ENCODE data around the gene CDK5R2. TPM values are rescaled to one million over a fixed set of nuclear protein-coding genes. Genes with fewer than 3 reads are reported as not detected.

The CDK5R2 gene
- total and polyA plus RNA-seq, 2 of the 13 experiments (the other 11 are each of a cell fraction or from before 2014, with no cell fraction given), result not detected

GRCh38 chr2:219001577-219002394 lies 42.3 kb downstream of the CDK5R2 start (continued):
- TF ChIP-seq, protein P1, sequence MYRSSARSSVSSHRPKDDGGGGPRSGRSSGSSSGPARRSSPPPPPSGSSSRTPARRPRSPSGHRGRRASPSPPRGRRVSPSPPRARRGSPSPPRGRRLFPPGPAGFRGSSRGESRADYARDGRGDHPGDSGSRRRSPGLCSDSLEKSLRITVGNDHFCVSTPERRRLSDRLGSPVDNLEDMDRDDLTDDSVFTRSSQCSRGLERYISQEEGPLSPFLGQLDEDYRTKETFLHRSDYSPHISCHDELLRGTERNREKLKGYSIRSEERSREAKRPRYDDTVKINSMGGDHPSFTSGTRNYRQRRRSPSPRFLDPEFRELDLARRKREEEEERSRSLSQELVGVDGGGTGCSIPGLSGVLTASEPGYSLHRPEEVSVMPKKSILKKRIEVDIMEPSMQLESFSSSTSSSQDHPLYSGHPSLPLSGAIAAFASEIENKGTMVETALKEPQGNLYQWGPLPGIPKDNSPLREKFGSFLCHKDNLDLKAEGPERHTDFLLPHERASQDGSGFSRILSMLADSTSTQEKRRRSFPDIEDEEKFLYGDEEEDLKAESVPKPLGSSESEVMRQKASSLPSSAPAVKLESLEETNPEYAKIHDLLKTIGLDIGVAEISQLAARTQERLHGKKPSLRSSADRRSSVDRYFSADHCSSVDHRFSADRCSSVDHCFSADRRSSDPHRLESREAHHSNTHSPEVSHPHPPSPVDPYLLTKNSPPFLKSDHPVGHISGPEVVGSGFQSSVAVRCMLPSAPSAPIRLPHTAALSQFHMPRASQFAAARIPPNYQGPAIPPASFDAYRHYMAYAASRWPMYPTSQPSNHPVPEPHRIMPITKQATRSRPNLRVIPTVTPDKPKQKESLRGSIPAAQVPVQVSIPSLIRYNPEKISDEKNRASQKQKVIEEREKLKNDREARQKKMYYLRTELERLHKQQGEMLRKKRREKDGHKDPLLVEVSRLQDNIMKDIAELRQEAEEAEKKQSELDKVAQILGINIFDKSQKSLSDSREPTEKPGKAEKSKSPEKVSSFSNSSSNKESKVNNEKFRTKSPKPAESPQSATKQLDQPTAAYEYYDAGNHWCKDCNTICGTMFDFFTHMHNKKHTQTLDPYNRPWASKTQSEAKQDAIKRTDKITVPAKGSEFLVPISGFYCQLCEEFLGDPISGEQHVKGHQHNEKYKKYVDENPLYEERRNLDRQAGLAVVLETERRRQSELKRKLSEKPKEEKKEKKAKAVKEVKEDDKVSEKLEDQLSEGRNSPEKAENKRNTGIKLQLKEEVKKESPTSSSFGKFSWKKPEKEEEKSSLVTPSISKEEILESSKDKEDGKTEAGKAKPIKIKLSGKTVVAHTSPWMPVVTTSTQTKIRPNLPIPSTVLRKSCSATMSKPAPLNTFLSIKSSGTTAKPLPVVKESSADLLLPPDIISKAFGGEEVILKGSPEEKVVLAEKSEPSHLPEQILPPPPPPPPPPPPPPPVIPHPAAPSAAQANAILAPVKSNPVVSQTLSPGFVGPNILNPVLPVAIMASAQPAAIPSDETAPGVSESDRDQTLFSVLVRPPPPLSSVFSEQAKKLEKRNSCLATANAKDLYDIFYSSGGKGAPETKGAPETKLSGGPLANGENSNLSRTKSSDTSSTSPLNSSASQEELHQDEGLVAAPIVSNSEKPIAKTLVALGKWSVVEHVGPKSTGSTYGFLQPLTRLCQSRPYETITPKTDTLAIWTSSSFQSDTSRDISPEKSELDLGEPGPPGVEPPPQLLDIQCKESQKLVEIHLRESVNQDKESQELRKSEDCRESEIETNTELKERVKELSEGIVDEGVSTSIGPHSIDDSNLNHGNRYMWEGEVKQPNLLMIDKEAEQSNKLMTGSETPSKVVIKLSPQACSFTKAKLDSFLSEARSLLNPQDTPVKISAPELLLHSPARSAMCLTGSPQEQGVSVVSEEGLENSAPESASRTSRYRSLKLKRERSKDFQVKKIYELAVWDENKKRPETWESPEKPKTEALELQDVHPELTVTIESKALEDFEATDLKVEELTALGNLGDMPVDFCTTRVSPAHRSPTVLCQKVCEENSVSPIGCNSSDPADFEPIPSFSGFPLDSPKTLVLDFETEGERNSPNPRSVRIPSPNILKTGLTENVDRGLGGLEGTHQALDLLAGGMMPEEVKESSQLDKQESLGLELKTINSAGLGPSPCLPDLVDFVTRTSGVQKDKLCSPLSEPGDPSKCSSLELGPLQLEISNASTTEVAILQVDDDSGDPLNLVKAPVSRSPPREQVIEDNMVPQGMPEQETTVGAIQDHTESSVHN (CRISPR knock-in tag; IDR thresholded peaks at IDR 0.05), result no peak
- no peak for TF ChIP-seq PHF8 (CRISPR knock-in tag; IDR thresholded peaks at IDR 0.05)
- TF ChIP-seq ZMAT3 (CRISPR knock-in tag; conservative IDR thresholded peaks at IDR 0.05), result 0 out of 2 replicates have a peak, but pooled peaks have one; percentile 72
- no peak for TF ChIP-seq CHCHD3 (CRISPR knock-in tag; IDR thresholded peaks at IDR 0.05)
- TF ChIP-seq, protein P2, sequence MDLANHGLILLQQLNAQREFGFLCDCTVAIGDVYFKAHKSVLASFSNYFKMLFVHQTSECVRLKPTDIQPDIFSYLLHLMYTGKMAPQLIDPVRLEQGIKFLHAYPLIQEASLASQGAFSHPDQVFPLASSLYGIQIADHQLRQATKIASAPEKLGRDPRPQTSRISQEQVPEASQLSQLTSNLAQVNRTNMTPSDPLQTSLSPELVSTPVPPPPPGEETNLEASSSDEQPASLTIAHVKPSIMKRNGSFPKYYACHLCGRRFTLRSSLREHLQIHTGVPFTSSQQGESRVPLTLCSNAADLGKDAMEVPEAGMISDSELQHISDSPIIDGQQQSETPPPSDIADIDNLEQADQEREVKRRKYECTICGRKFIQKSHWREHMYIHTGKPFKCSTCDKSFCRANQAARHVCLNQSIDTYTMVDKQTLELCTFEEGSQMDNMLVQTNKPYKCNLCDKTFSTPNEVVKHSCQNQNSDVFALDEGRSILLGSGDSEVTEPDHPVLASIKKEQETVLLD (CRISPR knock-in tag; IDR thresholded peaks at IDR 0.05; ENCODE audit: low read depth), result peak; percentile 80; the same call in 1 of the 2 replicates
- no peak for TF ChIP-seq AGO2 (optimal IDR thresholded peaks at IDR 0.05; ENCODE audit: low read depth, low read length)
- peak; percentile 54; the same call in 1 of the 2 replicates for TF ChIP-seq ZNF292 (CRISPR knock-in tag; IDR thresholded peaks at IDR 0.05; ENCODE audit: borderline replicate concordance, low read depth)
- 0 out of 2 replicates have a peak, but pooled peaks have one; percentile 25 for TF ChIP-seq ZNF557 (CRISPR knock-in tag; IDR thresholded peaks at IDR 0.05)
- TF ChIP-seq, protein P3, sequence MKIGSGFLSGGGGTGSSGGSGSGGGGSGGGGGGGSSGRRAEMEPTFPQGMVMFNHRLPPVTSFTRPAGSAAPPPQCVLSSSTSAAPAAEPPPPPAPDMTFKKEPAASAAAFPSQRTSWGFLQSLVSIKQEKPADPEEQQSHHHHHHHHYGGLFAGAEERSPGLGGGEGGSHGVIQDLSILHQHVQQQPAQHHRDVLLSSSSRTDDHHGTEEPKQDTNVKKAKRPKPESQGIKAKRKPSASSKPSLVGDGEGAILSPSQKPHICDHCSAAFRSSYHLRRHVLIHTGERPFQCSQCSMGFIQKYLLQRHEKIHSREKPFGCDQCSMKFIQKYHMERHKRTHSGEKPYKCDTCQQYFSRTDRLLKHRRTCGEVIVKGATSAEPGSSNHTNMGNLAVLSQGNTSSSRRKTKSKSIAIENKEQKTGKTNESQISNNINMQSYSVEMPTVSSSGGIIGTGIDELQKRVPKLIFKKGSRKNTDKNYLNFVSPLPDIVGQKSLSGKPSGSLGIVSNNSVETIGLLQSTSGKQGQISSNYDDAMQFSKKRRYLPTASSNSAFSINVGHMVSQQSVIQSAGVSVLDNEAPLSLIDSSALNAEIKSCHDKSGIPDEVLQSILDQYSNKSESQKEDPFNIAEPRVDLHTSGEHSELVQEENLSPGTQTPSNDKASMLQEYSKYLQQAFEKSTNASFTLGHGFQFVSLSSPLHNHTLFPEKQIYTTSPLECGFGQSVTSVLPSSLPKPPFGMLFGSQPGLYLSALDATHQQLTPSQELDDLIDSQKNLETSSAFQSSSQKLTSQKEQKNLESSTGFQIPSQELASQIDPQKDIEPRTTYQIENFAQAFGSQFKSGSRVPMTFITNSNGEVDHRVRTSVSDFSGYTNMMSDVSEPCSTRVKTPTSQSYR (CRISPR knock-in tag; IDR thresholded peaks at IDR 0.05; ENCODE audit: borderline replicate concordance), result peak; percentile 95
- TF ChIP-seq, protein P4, sequence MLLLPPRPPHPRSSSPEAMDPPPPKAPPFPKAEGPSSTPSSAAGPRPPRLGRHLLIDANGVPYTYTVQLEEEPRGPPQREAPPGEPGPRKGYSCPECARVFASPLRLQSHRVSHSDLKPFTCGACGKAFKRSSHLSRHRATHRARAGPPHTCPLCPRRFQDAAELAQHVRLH (CRISPR knock-in tag; IDR thresholded peaks at IDR 0.05; ENCODE audit: borderline replicate concordance, low read depth), result no peak; the same call in 1 of the 2 replicates
- TF ChIP-seq ISX (CRISPR knock-in tag; conservative IDR thresholded peaks at IDR 0.05), result no peak
- 0 out of 2 replicates have a peak, but pooled peaks have one; percentile 29 for TF ChIP-seq ELF1 (CRISPR knock-in tag; IDR thresholded peaks at IDR 0.05)
- peak; percentile 90 for TF ChIP-seq DNMT3B (CRISPR knock-in tag; conservative IDR thresholded peaks at IDR 0.05)
- no peak; the same call in none of the 2 replicates for TF ChIP-seq ZNF333 (CRISPR knock-in tag; IDR thresholded peaks at IDR 0.05; ENCODE audit: borderline replicate concordance)
- peak; percentile 84; the same call in 1 of the 2 replicates for TF ChIP-seq ZNF772 (CRISPR knock-in tag; IDR thresholded peaks at IDR 0.05)
- TF ChIP-seq PHB2 (IDR thresholded peaks at IDR 0.05; ENCODE audit: partially characterized antibody), result no peak
